Mesenchymal stem cell (in vitro differentiated cells and primary cell): ENCODE results near the gene BCAS4. TPM values are rescaled to one million over a fixed set of nuclear protein-coding genes. Genes with fewer than 3 reads are reported as not detected.
A peak's percentile ranks its signal among the peaks of the same experiment; 100 is the strongest.

Experiments used
- DNase-seq: peaks from one replicate; pipeline ENCODE4 v3.0.0-alpha.2; 2013
- H2AFZ ChIP-seq: one replicate; pipeline ENCODE4 v1.6.1; 2013; ENCODE audit warnings: low read depth, mild to moderate bottlenecking, control low read depth, inconsistent platforms, low read length, moderate library complexity
- H2AK5ac ChIP-seq: 2 replicates; pipeline ENCODE4 v1.6.1; 2013; ENCODE audit warnings: low read length, moderate library complexity, mild to moderate bottlenecking, inconsistent platforms; ENCODE audit not compliant: severe bottlenecking
- H2BK120ac ChIP-seq: one replicate; pipeline ENCODE4 v1.6.1; 2013; ENCODE audit warnings: low read depth, mild to moderate bottlenecking, inconsistent platforms, low read length, moderate library complexity
- H2BK12ac ChIP-seq, 2 experiments: one replicate each; pipeline ENCODE4 v1.6.1; 2013; ENCODE audit warnings: inconsistent platforms in 2 of 2, low read length in 2 of 2, mild to moderate bottlenecking in 2 of 2, moderate library complexity in 2 of 2, control low read depth in 1 of 2
- H2BK15ac ChIP-seq: one replicate; pipeline ENCODE4 v1.6.1; 2013; ENCODE audit warnings: mild to moderate bottlenecking, low read depth, inconsistent platforms; ENCODE audit not compliant: poor library complexity, severe bottlenecking
- H2BK5ac ChIP-seq: 2 replicates; pipeline ENCODE4 v1.6.1; 2013; ENCODE audit warnings: low read depth, mild to moderate bottlenecking, low read length, control low read depth, inconsistent platforms; ENCODE audit not compliant: poor library complexity, severe bottlenecking
- H3K14ac ChIP-seq, 2 experiments: one replicate each; pipeline ENCODE4 v1.6.1; 2013; ENCODE audit warnings: inconsistent platforms in 2 of 2, low read length in 2 of 2, control low read depth in 1 of 2, mild to moderate bottlenecking in 1 of 2, moderate library complexity in 1 of 2
- H3K18ac ChIP-seq, 2 experiments: one replicate each; pipeline ENCODE4 v1.6.1; 2013; ENCODE audit warnings: inconsistent platforms in 2 of 2, low read length in 2 of 2, control low read depth in 1 of 2, low read depth in 1 of 2, mild to moderate bottlenecking in 1 of 2
- H3K23ac ChIP-seq, 2 experiments: one replicate each; pipeline ENCODE4 v1.6.1; 2013; ENCODE audit warnings: inconsistent platforms in 2 of 2, low read length in 2 of 2, mild to moderate bottlenecking in 2 of 2, moderate library complexity in 2 of 2, control low read depth in 1 of 2
- H3K27ac ChIP-seq: 2 replicates; pipeline ENCODE4 v1.5.1; 2013; ENCODE audit warnings: mild to moderate bottlenecking, moderate library complexity, low read length, control low read depth, inconsistent platforms; ENCODE audit not compliant: poor library complexity, severe bottlenecking
- H3K27me3 ChIP-seq, 2 experiments: 2 replicates each; pipeline versions ENCODE4 v1.6.1 to v1.7.0; 2013; ENCODE audit warnings: low read length in 2 of 2, mild to moderate bottlenecking in 2 of 2, moderate library complexity in 2 of 2, control low read depth in 1 of 2, inconsistent platforms in 1 of 2; ENCODE audit not compliant: control insufficient read depth in 1 of 2, insufficient read depth in 1 of 2
- H3K36me3 ChIP-seq, 2 experiments: 2 replicates each; pipeline versions ENCODE4 v1.6.1 to v1.7.0; 2013; ENCODE audit warnings: low read length in 2 of 2, control low read depth in 1 of 2, inconsistent platforms in 1 of 2, low read depth in 1 of 2, mild to moderate bottlenecking in 1 of 2; ENCODE audit not compliant: insufficient read depth in 2 of 2, control insufficient read depth in 1 of 2
- H3K4ac ChIP-seq, 2 experiments: one replicate each; pipeline ENCODE4 v1.6.1; 2013; ENCODE audit warnings: inconsistent platforms in 2 of 2, low read length in 2 of 2, mild to moderate bottlenecking in 2 of 2, moderate library complexity in 2 of 2, control low read depth in 1 of 2, low read depth in 1 of 2
- H3K4me1 ChIP-seq: 2 replicates; pipeline ENCODE4 v1.6.1; 2013; ENCODE audit warnings: low read depth, low read length, control low read depth; ENCODE audit not compliant: control insufficient read depth, insufficient read depth
- H3K4me2 ChIP-seq: 2 replicates; pipeline ENCODE4 v1.6.1; 2013; ENCODE audit warnings: low read length, mild to moderate bottlenecking, inconsistent platforms; ENCODE audit not compliant: poor library complexity, severe bottlenecking
- H3K4me3 ChIP-seq, 2 experiments: 2 replicates each; pipeline versions ENCODE4 v1.5.1 to v1.7.0; 2013; ENCODE audit warnings: low read length in 2 of 2, mild to moderate bottlenecking in 2 of 2, control low read depth in 1 of 2, low read depth in 1 of 2; ENCODE audit not compliant: insufficient read depth in 1 of 2
- H3K79me1 ChIP-seq: replicated peaks from 2 replicates; pipeline ENCODE4 v1.6.1; 2013; ENCODE audit warnings: mild to moderate bottlenecking, control low read depth, low read length, inconsistent platforms; ENCODE audit not compliant: poor library complexity, severe bottlenecking
- H3K9ac ChIP-seq: 2 replicates; pipeline ENCODE4 v1.7.0; 2013; ENCODE audit warnings: mild to moderate bottlenecking, low read length, moderate library complexity
- H3K9me3 ChIP-seq: 2 replicates; pipeline ENCODE4 v1.7.0; 2013; ENCODE audit warnings: mild to moderate bottlenecking, low read length; ENCODE audit not compliant: control insufficient read depth
- H4K8ac ChIP-seq: one replicate; pipeline ENCODE4 v1.6.1; 2013; ENCODE audit warnings: inconsistent platforms, mild to moderate bottlenecking, low read length, moderate library complexity
- H4K91ac ChIP-seq: one replicate; pipeline ENCODE4 v1.6.1; 2013; ENCODE audit warnings: mild to moderate bottlenecking, low read length, inconsistent platforms
- WGBS: methylation state at CpG from one replicate; pipeline ENCODE4 v1.1.7; 2013; ENCODE audit warnings: mixed read lengths; 5-methylcytosine and 5-hydroxymethylcytosine counted together
- polyA plus RNA-seq, 2 experiments: library from polyadenylated mRNA; stranded (reverse); fragments of 200-250 nt; gene quantifications; one replicate each; pipeline ENCODE4 v1.2.3, GENCODE V29; 2013

The BCAS4 gene
- polyA plus RNA-seq (2013, experiment 1 of 2) = 6.6 TPM
- 7.8 TPM for polyA plus RNA-seq (2013, experiment 2 of 2)

DNA sequence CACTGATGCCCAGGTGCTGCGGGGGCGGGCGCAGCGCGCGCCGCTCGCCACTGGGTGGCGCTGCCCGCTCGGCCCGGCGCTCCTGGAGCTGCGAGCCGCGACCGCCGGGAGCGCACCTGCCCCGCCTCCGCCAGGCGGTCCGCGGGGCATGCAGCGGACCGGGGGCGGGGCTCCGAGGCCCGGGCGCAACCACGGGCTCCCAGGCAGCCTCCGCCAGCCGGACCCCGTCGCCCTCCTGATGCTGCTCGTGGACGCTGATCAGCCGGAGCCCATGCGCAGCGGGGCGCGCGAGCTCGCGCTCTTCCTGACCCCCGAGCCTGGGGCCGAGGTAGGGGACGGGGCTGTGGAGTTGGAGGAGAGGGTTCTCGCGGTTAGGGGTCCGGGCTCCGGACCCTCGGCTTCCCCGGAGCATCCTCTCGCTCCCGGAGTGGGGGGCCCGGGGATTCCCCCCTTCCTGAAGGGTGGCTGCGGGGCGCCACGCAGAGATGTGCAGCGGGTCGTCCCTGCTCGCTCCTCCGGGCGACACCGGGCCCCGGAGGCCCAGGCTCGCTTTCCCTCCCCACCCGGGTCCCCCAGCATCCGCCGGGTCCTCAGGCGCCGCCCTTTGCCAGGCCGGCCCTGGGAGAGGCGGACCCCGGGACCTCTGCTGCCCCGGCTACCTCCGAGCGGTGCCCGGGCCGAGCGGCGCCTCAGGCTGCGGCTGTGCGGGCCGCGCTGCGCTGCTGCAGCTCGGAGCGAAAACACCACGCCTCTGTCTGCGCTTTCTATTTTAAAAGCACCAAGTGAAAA lies at the start of gene BCAS4:
Gene BCAS4 (plus strand): TSS at position 216 of the 789 bp plus-strand sequence. CDS start 23 bp downstream, at position 239.
- Histone ChIP-seq H3K9ac (peak within 1 kb of the TSS; percentile 79), H2BK5ac (no peak within 1 kb of the TSS), H3K27ac (no peak within 1 kb of the TSS), H3K4me1 (peaks cover 18% of the 10 kb centered on the region), H3K4me2 (peak within 1 kb of the TSS; percentile 76), H4K8ac (peak within 1 kb of the TSS; percentile 46), H3K27me3 (no peaks in the 10 kb centered on the region), H3K4ac (no peak within 1 kb of the TSS), H2BK15ac (peak within 1 kb of the TSS; percentile 91), H3K18ac (peak within 1 kb of the TSS in 1 of 2 experiments; percentile 16), H2AFZ (peak within 1 kb of the TSS; percentile 43), H4K91ac (no peak within 1 kb of the TSS), H3K14ac (no peak within 1 kb of the TSS), H3K23ac (peak within 1 kb of the TSS in 1 of 2 experiments; percentile 9), H3K4me3 (peak within 1 kb of the TSS; percentile 74 to 86), H2BK12ac (peak within 1 kb of the TSS in 1 of 2 experiments; percentile 71), H3K9me3 (no peaks in the 10 kb centered on the region), H3K36me3 (no peaks in the 10 kb centered on the region), H2AK5ac (peak within 1 kb of the TSS; percentile 25), H2BK120ac (no peak within 1 kb of the TSS), H3K79me1 (peaks cover 8% of the 10 kb centered on the region)
- peak; percentile 71 for DNase-seq
- under 1% methylated on average over 60 of the region's 92 CpGs for WGBS

- peak overlapping the region in 1 of 2 experiments; percentile 54 for H3K18ac ChIP-seq
- H4K8ac ChIP-seq = no peak overlapping the region
- H3K79me1 ChIP-seq = peaks cover 6% of the 10 kb centered on the region
- peak overlapping the region; percentile 23 for H2BK15ac ChIP-seq
- H2BK120ac ChIP-seq = no peak overlapping the region
- WGBS = 93% methylated on average over 1 of the region's 2 CpGs
- no peak overlapping the region for H3K23ac ChIP-seq
- no peak overlapping the region for H4K91ac ChIP-seq
- no peak overlapping the region for H3K4me2 ChIP-seq
- H3K36me3 ChIP-seq = peaks cover 0 to 14% of the 10 kb centered on the region in 2 experiments
- no peak overlapping the region for H2AFZ ChIP-seq
- no peak overlapping the region for H3K4ac ChIP-seq
- peak overlapping the region; percentile 66 for H3K27ac ChIP-seq
- peaks cover 25% of the 10 kb centered on the region for H3K4me1 ChIP-seq
- no peak for DNase-seq
- no peak overlapping the region for H2BK5ac ChIP-seq
- no peaks in the 10 kb centered on the region for H3K9me3 ChIP-seq
- H3K14ac ChIP-seq = no peak overlapping the region
- H3K27me3 ChIP-seq = no peaks in the 10 kb centered on the region
- peak overlapping the region; percentile 36 for H3K9ac ChIP-seq
- no peak overlapping the region for H2BK12ac ChIP-seq
- H2AK5ac ChIP-seq = peak overlapping the region; percentile 44
- H3K4me3 ChIP-seq = no peak overlapping the region
These were observed 49.2 kb upstream of the BCAS4 start for GRCh38 chr20:50745634-50746137.

GRCh38 chr20:50746138-50746940 lies 48.5 kb upstream of the BCAS4 start:
- DNase-seq = no peak
- no peak overlapping the region for H2BK12ac ChIP-seq
- H3K4me1 ChIP-seq = peaks cover 22% of the 10 kb centered on the region
- H2AFZ ChIP-seq = no peak overlapping the region
- no peak overlapping the region for H2BK15ac ChIP-seq
- H2BK5ac ChIP-seq = no peak overlapping the region
- peak overlapping the region; percentile 66 for H3K27ac ChIP-seq
- H3K79me1 ChIP-seq = peaks cover 8% of the 10 kb centered on the region
- H3K4me2 ChIP-seq = peak overlapping the region; percentile 39
- H2BK120ac ChIP-seq = no peak overlapping the region
- peak overlapping the region; percentile 59 for H2AK5ac ChIP-seq
- WGBS = 89% methylated on average over 1 of the region's 3 CpGs
- no peaks in the 10 kb centered on the region for H3K9me3 ChIP-seq
- H3K27me3 ChIP-seq = no peaks in the 10 kb centered on the region
- H3K36me3 ChIP-seq = peaks cover 0 to 17% of the 10 kb centered on the region in 2 experiments
- no peak overlapping the region for H3K4ac ChIP-seq
- H3K4me3 ChIP-seq = no peak overlapping the region
- no peak overlapping the region for H3K18ac ChIP-seq
- no peak overlapping the region for H4K8ac ChIP-seq
- no peak overlapping the region for H3K14ac ChIP-seq
- peak overlapping the region; percentile 36 for H3K9ac ChIP-seq
- no peak overlapping the region for H4K91ac ChIP-seq
- no peak overlapping the region for H3K23ac ChIP-seq

GRCh38 chr20:50747275-50747674 lies 47.6 kb upstream of the BCAS4 start:
- Histone ChIP-seq H3K18ac (no peak overlapping the region), H3K4me2 (no peak overlapping the region), H3K4me1 (peaks cover 17% of the 10 kb centered on the region), H2BK12ac (no peak overlapping the region), H2AK5ac (no peak overlapping the region), H3K27ac (peak overlapping the region; percentile 49), H4K91ac (no peak overlapping the region), H2AFZ (no peak overlapping the region), H4K8ac (no peak overlapping the region), H3K36me3 (peaks cover 0 to 15% of the 10 kb centered on the region in 2 experiments), H3K14ac (no peak overlapping the region), H3K9ac (peak overlapping the region; percentile 85), H3K4me3 (peak overlapping the region in 1 of 2 experiments; percentile 51), H2BK15ac (no peak overlapping the region), H3K9me3 (no peaks in the 10 kb centered on the region), H3K23ac (no peak overlapping the region), H3K79me1 (peaks cover 12% of the 10 kb centered on the region), H3K4ac (no peak overlapping the region), H2BK5ac (no peak overlapping the region), H2BK120ac (no peak overlapping the region), H3K27me3 (no peaks in the 10 kb centered on the region)
- DNase-seq = no peak
- WGBS = 100% methylated on average over 2 of the region's 2 CpGs
